GM12874 (cell line): ENCODE data around the gene C5orf52.
A peak's percentile ranks its signal among the peaks of the same experiment; 100 is the strongest.

Experiments
- TF ChIP-seq, protein P1 (sequence below): IDR thresholded peaks from 2 replicates; pipeline ENCODE4 v1.5.1; 2011; ENCODE audit warnings: low read depth, mild to moderate bottlenecking, control low read depth, low read length, moderate library complexity; ENCODE audit not compliant: insufficient read depth

Gene C5orf52

DNA sequence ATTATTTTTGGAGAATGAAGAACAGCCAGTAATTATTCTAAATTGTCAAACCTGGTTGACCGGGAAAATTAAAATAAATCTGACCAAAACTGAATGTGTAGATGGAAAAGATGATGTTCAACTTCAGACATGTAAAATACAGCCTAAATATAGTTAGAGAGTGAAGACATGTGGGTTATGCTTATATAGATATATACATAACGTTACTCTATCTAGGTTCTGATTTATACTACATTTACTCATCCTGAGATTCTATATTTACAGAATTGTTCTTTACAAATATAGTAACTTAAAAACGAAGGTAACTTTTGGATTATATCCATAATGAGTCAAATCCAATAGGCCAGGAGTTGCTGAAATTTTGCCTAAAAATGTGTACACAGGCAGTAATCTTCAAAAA lies 39.1 kb downstream of the C5orf52 start:
- TF ChIP-seq, protein P1, sequence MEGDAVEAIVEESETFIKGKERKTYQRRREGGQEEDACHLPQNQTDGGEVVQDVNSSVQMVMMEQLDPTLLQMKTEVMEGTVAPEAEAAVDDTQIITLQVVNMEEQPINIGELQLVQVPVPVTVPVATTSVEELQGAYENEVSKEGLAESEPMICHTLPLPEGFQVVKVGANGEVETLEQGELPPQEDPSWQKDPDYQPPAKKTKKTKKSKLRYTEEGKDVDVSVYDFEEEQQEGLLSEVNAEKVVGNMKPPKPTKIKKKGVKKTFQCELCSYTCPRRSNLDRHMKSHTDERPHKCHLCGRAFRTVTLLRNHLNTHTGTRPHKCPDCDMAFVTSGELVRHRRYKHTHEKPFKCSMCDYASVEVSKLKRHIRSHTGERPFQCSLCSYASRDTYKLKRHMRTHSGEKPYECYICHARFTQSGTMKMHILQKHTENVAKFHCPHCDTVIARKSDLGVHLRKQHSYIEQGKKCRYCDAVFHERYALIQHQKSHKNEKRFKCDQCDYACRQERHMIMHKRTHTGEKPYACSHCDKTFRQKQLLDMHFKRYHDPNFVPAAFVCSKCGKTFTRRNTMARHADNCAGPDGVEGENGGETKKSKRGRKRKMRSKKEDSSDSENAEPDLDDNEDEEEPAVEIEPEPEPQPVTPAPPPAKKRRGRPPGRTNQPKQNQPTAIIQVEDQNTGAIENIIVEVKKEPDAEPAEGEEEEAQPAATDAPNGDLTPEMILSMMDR: no peak

DNA sequence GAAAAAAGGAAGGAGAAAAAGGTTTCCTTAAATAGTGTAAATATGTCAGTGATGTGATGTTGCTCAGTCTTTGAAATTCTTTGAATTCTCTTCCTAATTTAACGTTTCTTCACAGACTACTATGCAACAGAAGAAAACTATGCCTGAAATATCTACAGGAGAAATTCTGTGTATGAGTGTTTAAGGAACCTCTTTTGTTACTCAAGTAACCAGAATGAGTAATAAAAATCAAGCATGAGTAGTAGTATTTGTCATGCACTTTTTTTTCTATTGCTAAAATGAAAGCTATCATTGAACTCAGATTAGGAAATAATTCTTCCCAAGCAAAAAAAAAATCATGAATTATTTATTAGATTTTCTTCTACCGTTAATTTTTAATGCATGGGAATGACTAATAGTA lies 39.5 kb downstream of the C5orf52 start:
- TF ChIP-seq, protein P1: no peak

DNA sequence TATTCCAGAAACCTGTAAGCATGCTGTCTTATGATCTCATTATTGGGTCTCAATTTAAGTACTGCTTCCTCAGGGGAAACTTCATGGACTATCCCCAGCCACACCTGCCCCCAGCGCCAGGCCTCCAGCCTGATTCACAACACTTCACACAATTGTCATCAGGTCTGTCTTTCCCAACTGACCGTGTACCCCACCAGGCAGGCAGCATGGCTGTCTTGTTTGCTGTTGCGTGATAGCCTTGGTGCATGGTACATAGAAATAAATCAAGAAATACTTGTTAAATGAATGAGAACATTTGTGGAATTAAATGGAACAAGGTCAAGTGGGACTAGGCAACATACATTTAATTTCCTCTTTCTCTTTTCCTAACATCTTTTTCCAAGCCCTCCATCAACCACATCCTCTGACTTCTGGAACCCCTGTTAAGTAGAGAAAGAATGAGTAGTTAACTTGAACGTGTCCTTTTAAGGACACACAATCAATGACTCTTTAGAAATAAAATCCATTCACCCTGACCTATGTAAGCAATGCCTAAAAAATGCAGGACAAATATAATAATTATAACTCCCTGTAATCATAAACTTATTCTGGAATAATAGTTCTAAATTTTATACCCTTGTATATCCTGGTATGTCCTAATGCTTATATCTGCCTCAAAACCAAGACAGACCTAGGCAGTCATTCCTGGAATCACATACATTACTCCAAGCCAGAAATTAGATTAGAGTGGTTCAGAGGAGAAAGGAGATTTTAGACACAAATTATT lies 42.7 kb downstream of the C5orf52 start:
- TF ChIP-seq, protein P1: no peak

DNA sequence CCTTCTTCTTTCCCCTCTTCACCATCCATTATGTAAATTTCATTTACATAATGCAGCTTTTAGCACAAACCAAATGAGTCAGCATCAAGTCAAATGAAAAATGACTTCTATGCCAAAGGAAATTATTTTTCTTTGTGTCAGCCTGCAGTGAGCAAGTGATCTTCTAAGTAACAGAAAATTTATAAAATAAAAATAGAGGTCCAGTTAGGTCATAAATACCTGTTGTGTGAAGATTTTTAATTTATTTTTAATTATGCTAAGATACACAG lies 43.2 kb downstream of the C5orf52 start:
- TF ChIP-seq, protein P1: no peak

DNA sequence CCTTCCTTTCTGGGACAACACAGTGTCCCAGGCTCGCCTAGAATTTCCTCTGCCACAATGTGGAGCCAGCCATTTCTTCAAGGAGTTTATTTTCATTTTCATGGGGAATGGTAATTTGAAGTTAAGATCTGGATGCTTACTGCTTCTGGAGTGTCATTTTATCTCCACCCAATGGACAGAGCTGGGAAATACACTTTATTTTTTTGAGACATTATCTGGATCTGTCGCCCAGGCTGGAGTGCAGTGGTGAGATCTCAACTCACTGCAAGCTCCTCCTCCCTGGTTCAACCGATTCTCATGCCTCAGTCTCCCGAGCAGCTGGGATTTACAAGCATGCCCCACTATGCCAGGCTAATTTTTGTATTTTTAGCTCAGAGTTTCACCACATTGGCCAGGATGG lies 47.2 kb downstream of the C5orf52 start:
- TF ChIP-seq, protein P1: peak; percentile 54

DNA sequence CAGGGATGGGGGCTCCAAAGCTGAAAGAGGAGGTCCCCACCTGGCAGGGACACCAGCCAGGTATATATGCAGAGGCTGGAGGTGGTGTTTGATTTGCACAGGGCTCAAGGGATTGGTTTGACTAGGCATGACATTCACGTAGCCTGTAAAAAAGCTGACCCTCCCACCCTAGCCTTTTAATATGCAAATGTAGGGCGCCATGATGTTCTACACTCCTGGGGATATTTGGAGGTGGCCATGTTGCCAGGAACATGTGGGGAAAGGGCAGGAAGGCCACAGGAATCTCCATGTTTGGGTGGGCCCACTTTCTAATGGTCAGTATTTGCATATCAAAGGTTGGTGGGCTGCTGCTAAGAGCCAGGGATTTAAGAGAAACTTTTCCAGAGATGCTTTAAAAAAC lies 47.9 kb downstream of the C5orf52 start:
- TF ChIP-seq, protein P1: no peak

DNA sequence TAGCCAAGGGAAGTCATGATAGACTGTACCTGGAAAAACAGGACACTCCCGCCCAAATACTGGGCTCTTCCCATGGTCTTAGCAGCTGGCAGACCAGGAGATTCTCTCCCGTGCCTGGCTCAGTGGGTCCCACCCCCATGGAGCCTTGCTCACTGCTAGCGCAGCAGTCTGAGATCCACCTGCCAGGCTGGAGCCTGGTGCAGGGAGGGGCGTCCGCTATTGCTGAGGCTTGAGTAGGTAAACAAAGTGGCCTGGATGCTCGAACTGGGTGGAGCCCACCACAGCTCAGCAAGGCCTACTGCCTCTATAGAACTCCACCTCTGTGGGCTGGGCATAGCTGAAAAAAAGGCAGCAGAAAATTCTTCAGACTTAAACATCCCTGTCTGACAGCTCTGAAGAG lies 49.8 kb downstream of the C5orf52 start:
- TF ChIP-seq, protein P1: no peak
